Measurements from ENCODE around the gene RNF169. TPM values are rescaled to one million over a fixed set of nuclear protein-coding genes. Genes with fewer than 3 reads are reported as not detected.
A peak's percentile ranks its signal among the peaks of the same experiment; 100 is the strongest.
"Not testable (repeated sequence)": the region's sequence is repeated elsewhere in the genome, so short reads cannot be mapped to it uniquely, and the experiment has no call there.

RNF169 gene
- total RNA-seq, 1 experiment from 2014 or later = 13.0 TPM

DNA sequence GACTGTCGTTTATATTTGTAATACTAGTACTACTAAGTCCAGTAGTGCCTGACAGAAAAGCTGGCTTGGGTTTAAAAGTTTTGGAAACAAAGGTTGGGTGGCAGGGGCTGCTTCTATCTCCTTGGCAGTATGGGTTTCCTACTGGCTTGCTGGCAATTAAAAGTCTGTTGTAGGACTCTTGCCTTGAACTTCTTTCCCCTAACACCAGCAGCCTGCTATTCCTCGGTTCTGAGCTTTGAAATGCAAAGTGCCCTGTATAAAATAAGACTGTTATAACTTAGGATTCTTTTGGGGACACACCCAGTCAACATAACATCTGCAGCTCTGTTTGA lies 1.3 kb downstream of the RNF169 start:
- no peak for DNase-seq
- H2BK12ac ChIP-seq (ENCODE audit: insufficient read length, low read depth, low read length) = no peak overlapping the region
- H3K23ac ChIP-seq (ENCODE audit: insufficient read length, low read depth, low read length) = no peak overlapping the region
- H3K4ac ChIP-seq (ENCODE audit: low read depth, low read length) = no peak overlapping the region
- H3K9me3 Mint-ChIP-seq = no peaks in the 10 kb centered on the region
- no peaks in the 10 kb centered on the region for H3K9me3 ChIP-seq (ENCODE audit: control insufficient read depth, low read depth, low read length)
- no peak overlapping the region for H2AFZ ChIP-seq (ENCODE audit: low read length)
- H3K27ac Mint-ChIP-seq = no peak overlapping the region
- no peaks in the 10 kb centered on the region for H3K79me1 ChIP-seq (ENCODE audit: insufficient read depth, low read depth, low read length, poor library complexity, severe bottlenecking)
- H3K14ac ChIP-seq (ENCODE audit: insufficient read depth, low read length) = no peak overlapping the region
- H3K4me3 Mint-ChIP-seq = peak overlapping the region; percentile 75 to 92
- no peak overlapping the region for H3K56ac ChIP-seq (ENCODE audit: insufficient read length, low read depth, low read length)
- H3K9ac ChIP-seq (ENCODE audit: extremely low read depth, insufficient read length, low read length) = no peak overlapping the region
- no peaks in the 10 kb centered on the region for H3K27me3 ChIP-seq (ENCODE audit: insufficient read depth, low read length)
- H2BK20ac ChIP-seq (ENCODE audit: low read depth, low read length, poor library complexity, severe bottlenecking) = no peak overlapping the region
- no peak overlapping the region for H2BK5ac ChIP-seq (ENCODE audit: insufficient read length, low read length)
- no peak overlapping the region for H3T11ph ChIP-seq (ENCODE audit: low read length)
- no peak overlapping the region for H4K8ac ChIP-seq (replicated peaks; ENCODE audit: insufficient read length, low read depth, low read length)
- H3K18ac ChIP-seq (ENCODE audit: insufficient read length, low read depth, low read length) = no peak overlapping the region
- H3K27ac ChIP-seq (ENCODE audit: insufficient read length, low read depth, low read length) = no peak overlapping the region
- H3K4me1 ChIP-seq (ENCODE audit: insufficient read depth, low read length) = 0 out of 2 replicates have a peak, but pooled peaks cover 3% of the 10 kb centered on the region
- peaks cover 0 to 2% (median 0%) of the 10 kb centered on the region in 3 experiments; a peak in 2 of 7 replicates for H3K36me3 Mint-ChIP-seq (ENCODE audit: insufficient read depth in 1 of 3, low read depth in 3 of 3)
- H4K5ac ChIP-seq (ENCODE audit: insufficient read length, low read depth, low read length) = no peak overlapping the region
- WGBS (ENCODE audit: extremely low coverage, insufficient read length, low lambda C conversion rate) = no CpG with 5 or more reads among the region's 2 CpGs
- H3K27me3 Mint-ChIP-seq (ENCODE audit: low read depth) = peaks cover 9% of the 10 kb centered on the region; the same call in 1 of the 2 replicates
- peak overlapping the region; percentile 81 for H3K4me2 ChIP-seq (ENCODE audit: insufficient read depth, insufficient read length, low read length)
- no peak overlapping the region for H2BK15ac ChIP-seq (ENCODE audit: low read depth, low read length)
- peaks cover 30 to 34% of the 10 kb centered on the region in 2 experiments for H3K4me1 Mint-ChIP-seq
- H4K91ac ChIP-seq (ENCODE audit: insufficient read length, low read depth, low read length) = no peak overlapping the region
- TF ChIP-seq, protein P1, sequence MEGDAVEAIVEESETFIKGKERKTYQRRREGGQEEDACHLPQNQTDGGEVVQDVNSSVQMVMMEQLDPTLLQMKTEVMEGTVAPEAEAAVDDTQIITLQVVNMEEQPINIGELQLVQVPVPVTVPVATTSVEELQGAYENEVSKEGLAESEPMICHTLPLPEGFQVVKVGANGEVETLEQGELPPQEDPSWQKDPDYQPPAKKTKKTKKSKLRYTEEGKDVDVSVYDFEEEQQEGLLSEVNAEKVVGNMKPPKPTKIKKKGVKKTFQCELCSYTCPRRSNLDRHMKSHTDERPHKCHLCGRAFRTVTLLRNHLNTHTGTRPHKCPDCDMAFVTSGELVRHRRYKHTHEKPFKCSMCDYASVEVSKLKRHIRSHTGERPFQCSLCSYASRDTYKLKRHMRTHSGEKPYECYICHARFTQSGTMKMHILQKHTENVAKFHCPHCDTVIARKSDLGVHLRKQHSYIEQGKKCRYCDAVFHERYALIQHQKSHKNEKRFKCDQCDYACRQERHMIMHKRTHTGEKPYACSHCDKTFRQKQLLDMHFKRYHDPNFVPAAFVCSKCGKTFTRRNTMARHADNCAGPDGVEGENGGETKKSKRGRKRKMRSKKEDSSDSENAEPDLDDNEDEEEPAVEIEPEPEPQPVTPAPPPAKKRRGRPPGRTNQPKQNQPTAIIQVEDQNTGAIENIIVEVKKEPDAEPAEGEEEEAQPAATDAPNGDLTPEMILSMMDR (conservative IDR thresholded peaks at IDR 0.05) = no peak
- H3K79me2 ChIP-seq (ENCODE audit: insufficient read depth, low read length) = peaks cover 8% of the 10 kb centered on the region; the same call in 1 of the 2 replicates
- no peak overlapping the region for H2AK5ac ChIP-seq (ENCODE audit: insufficient read length, low read length)
- no peaks in the 10 kb centered on the region for H4K20me1 ChIP-seq (ENCODE audit: control insufficient read depth, insufficient read depth, insufficient read length)
- no peak overlapping the region for H2BK120ac ChIP-seq (ENCODE audit: low read depth, low read length, poor library complexity, severe bottlenecking)
- peaks cover 5% of the 10 kb centered on the region for H3K23me2 ChIP-seq (ENCODE audit: insufficient read length, low read depth, low read length, poor library complexity, severe bottlenecking)

DNA sequence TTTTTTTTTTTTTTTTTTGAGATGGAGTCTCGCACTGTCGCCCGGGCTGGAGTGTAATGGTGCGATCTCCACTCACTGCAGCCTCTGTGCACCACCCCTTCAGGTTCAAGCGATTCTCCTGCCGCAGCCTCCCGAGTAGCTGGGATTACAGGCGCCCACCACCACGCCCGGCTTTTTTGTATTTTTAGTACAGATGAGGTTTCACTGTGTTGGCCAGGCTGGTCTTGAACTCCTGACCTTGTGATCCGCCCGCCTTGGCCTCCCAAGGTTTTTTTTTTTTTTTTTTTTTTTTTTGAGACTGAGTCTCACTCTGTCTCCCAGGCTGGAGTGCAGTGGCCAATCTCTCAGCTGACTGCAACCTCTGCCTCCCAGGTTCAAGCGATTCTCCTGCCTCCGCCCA lies 1.9 kb downstream of the RNF169 start:
- H3K36me3 Mint-ChIP-seq (ENCODE audit: insufficient read depth in 1 of 3, low read depth in 3 of 3); H3K4me1 ChIP-seq (ENCODE audit: insufficient read depth, low read length); H4K5ac ChIP-seq (ENCODE audit: insufficient read length, low read depth, low read length); H3K27ac Mint-ChIP-seq; H4K20me1 ChIP-seq (ENCODE audit: control insufficient read depth, insufficient read depth, insufficient read length); H4K8ac ChIP-seq (replicated peaks; ENCODE audit: insufficient read length, low read depth, low read length); H2AFZ ChIP-seq (ENCODE audit: low read length); H3K14ac ChIP-seq (ENCODE audit: insufficient read depth, low read length); H3K4ac ChIP-seq (ENCODE audit: low read depth, low read length); H3K79me2 ChIP-seq (ENCODE audit: insufficient read depth, low read length); H2BK15ac ChIP-seq (ENCODE audit: low read depth, low read length); H3K27ac ChIP-seq (ENCODE audit: insufficient read length, low read depth, low read length); H3K23ac ChIP-seq (ENCODE audit: insufficient read length, low read depth, low read length); H3K27me3 ChIP-seq (ENCODE audit: insufficient read depth, low read length); H2AK5ac ChIP-seq (ENCODE audit: insufficient read length, low read length); DNase-seq; H3K23me2 ChIP-seq (ENCODE audit: insufficient read length, low read depth, low read length, poor library complexity, severe bottlenecking); H2BK5ac ChIP-seq (ENCODE audit: insufficient read length, low read length); H4K91ac ChIP-seq (ENCODE audit: insufficient read length, low read depth, low read length); H3K4me2 ChIP-seq (ENCODE audit: insufficient read depth, insufficient read length, low read length); H3K56ac ChIP-seq (ENCODE audit: insufficient read length, low read depth, low read length); H2BK120ac ChIP-seq (ENCODE audit: low read depth, low read length, poor library complexity, severe bottlenecking); H3K9ac ChIP-seq (ENCODE audit: extremely low read depth, insufficient read length, low read length); H3T11ph ChIP-seq (ENCODE audit: low read length); H3K9me3 Mint-ChIP-seq; H3K18ac ChIP-seq (ENCODE audit: insufficient read length, low read depth, low read length); H3K79me1 ChIP-seq (ENCODE audit: insufficient read depth, low read depth, low read length, poor library complexity, severe bottlenecking); H2BK12ac ChIP-seq (ENCODE audit: insufficient read length, low read depth, low read length); H2BK20ac ChIP-seq (ENCODE audit: low read depth, low read length, poor library complexity, severe bottlenecking); H3K9me3 ChIP-seq (ENCODE audit: control insufficient read depth, low read depth, low read length); H3K27me3 Mint-ChIP-seq (ENCODE audit: low read depth): not testable (repeated sequence)
- peak overlapping the region in 1 of 2 experiments; percentile 75; a peak in 1 of 5 replicates for H3K4me3 Mint-ChIP-seq
- peaks cover 35 to 41% of the 10 kb centered on the region in 2 experiments for H3K4me1 Mint-ChIP-seq
- WGBS (ENCODE audit: extremely low coverage, insufficient read length, low lambda C conversion rate) = no CpG with 5 or more reads among the region's 14 CpGs

Data from H9 (cell line).